ENCODE results near the gene C17orf113. TPM values are rescaled to one million over a fixed set of nuclear protein-coding genes. Genes with fewer than 3 reads are reported as not detected.

C17orf113 gene
- total RNA-seq, 4 donors from 2014 or later: 0.60 to 2.3 (median 1.4) TPM

DNA sequence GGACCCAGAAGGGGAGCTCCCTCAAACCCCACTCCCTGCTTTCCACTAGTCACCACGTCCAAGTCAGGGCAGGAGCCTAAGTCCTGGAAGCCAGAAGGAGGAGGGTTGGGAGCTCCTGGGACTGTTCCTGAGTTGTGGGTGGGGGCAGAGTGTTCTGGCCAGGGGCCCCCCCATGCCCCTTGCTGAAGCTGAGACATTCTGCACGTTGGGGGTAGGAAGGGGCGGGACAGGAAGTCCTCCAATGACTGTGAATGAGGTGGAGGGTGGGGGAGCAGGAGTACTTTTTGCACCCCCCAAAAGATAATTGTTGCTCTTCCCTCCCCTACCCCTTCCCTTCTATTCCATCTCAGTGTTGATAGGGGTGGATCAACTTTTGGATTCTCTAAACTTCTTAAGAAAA is 21.4 kb upstream of the C17orf113 start:
- WGBS: 46% methylated on average over 2 of the region's 3 CpGs
- H3K4me1 ChIP-seq: peaks cover 16% of the 10 kb centered on the region

DNA sequence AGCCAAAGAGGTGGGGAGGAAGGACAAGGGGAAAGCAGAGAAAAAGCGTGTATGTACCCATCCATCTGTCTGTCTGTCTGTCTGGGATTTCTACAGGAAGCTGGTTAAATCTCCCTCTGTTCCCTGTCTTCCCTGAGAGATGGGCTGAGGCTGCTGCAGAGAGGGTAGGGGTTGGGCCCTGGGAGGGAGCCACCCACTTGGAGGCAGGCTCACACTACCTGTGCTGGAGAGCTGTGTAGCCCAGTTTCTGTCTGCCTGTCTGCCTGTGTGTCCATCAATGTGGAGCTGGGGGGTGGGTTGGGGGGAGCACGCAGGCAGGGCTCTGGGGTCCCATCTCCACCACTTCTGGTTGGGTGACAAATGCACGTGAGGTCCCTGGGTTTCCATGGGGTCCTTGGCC is 18.6 kb upstream of the C17orf113 start:
- no peak for TF ChIP-seq POLR2A (IDR thresholded peaks at IDR 0.05)
- no peak for TF ChIP-seq POLR2AphosphoS5 (IDR thresholded peaks at IDR 0.05)
- TF ChIP-seq, protein P1, sequence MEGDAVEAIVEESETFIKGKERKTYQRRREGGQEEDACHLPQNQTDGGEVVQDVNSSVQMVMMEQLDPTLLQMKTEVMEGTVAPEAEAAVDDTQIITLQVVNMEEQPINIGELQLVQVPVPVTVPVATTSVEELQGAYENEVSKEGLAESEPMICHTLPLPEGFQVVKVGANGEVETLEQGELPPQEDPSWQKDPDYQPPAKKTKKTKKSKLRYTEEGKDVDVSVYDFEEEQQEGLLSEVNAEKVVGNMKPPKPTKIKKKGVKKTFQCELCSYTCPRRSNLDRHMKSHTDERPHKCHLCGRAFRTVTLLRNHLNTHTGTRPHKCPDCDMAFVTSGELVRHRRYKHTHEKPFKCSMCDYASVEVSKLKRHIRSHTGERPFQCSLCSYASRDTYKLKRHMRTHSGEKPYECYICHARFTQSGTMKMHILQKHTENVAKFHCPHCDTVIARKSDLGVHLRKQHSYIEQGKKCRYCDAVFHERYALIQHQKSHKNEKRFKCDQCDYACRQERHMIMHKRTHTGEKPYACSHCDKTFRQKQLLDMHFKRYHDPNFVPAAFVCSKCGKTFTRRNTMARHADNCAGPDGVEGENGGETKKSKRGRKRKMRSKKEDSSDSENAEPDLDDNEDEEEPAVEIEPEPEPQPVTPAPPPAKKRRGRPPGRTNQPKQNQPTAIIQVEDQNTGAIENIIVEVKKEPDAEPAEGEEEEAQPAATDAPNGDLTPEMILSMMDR (IDR thresholded peaks at IDR 0.05): no peak
- no peak for TF ChIP-seq EP300 (IDR thresholded peaks at IDR 0.05)
- Histone ChIP-seq H3K4me1 (peaks cover 16% of the 10 kb centered on the region), H3K9me3 (no peaks in the 10 kb centered on the region), H3K27me3 (peaks cover 17% of the 10 kb centered on the region), H3K27ac (no peak overlapping the region), H3K4me3 (no peak overlapping the region), H3K36me3 (no peaks in the 10 kb centered on the region)
- DNase-seq (ENCODE audit: low spot score in 2 of 2): no peak
- WGBS: 71% methylated on average over 3 of the region's 3 CpGs

More for the DNA sequence above, 21.4 kb upstream of the C17orf113 start:
- H3K9me3 ChIP-seq: no peaks in the 10 kb centered on the region
- H3K4me3 ChIP-seq: peak overlapping the region; percentile 41
- no peak for DNase-seq (ENCODE audit: low spot score in 2 of 2)
- peaks cover 17% of the 10 kb centered on the region for H3K27me3 ChIP-seq
- no peaks in the 10 kb centered on the region for H3K36me3 ChIP-seq
- H3K27ac ChIP-seq: no peak overlapping the region
- TF ChIP-seq EP300 (IDR thresholded peaks at IDR 0.05): no peak
- TF ChIP-seq, protein P1 (IDR thresholded peaks at IDR 0.05): no peak
- no peak for TF ChIP-seq POLR2AphosphoS5 (IDR thresholded peaks at IDR 0.05)
- TF ChIP-seq POLR2A (IDR thresholded peaks at IDR 0.05): no peak

DNA sequence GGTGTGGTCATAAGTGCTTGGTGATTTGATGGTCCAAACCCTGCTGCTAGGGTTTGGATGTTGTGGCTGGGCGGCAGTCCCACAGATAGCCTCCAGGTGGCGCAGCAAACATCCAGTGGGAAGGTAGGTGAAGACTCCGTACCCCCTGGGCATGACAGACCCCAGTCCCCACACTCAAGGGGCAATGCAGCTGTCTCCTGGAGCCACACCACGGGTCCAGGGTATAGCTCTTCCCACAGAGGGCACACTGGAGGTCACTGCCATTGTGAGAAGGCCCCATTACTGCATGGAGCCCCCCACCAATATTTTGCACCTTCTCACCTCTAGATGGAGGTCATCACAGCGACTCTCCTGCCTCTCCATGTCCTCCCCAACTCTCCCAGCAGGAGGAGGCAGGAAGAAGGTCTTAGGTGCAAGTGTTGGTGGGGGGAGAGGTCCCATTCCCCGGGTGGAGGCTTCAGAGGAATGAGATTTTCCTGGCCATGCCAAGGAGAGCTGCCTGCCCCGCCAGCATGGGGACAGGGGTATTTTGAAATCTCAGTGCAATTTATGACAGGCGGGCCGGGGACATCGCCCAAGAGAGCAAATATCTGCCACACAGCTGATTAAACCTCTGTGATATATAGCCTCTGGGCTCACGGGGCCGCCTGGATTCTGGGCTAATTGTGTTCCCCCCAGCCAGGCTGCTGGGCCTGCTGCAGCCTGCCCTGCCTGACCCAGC is 17.1 kb upstream of the C17orf113 start:
- DNase-seq (ENCODE audit: low spot score in 2 of 2): peak in 1 of 2 donors; percentile 78
- WGBS: 6% methylated on average over 10 of the region's 12 CpGs

DNA sequence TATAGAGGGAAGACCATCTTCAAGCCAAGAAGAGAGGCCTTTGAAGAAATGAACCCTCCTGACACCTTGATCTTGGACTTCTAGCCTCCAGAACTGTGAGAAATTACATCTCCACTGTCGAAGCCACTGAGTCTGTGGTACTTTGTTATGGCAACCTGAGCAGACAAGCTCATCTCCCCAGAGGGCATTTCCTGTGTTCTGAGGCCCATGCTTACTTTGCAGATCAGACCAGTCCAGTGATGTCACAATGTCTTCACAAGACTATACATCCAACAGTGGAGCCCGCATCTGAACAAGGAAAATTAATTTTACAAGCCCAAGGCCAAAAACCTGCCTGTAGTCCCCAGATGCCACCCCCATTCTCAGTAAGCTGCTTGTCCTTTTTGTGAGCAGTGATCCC is 14.8 kb upstream of the C17orf113 start:
- Histone ChIP-seq H3K4me1 (peaks cover 6% of the 10 kb centered on the region), H3K36me3 (no peaks in the 10 kb centered on the region), H3K27me3 (no peaks in the 10 kb centered on the region), H3K4me3 (no peak overlapping the region), H3K9me3 (no peaks in the 10 kb centered on the region), H3K27ac (no peak overlapping the region)
- DNase-seq (ENCODE audit: low spot score in 2 of 2): no peak
- 70% methylated on average over 2 of the region's 2 CpGs for WGBS
- TF ChIP-seq POLR2A (IDR thresholded peaks at IDR 0.05) (no peak), EP300 (IDR thresholded peaks at IDR 0.05) (no peak), POLR2AphosphoS5 (IDR thresholded peaks at IDR 0.05) (no peak)
- TF ChIP-seq, protein P1 (IDR thresholded peaks at IDR 0.05): no peak

More for the DNA sequence above, 17.1 kb upstream of the C17orf113 start:
- Histone ChIP-seq H3K27ac (no peak overlapping the region), H3K9me3 (no peaks in the 10 kb centered on the region), H3K4me1 (peaks cover 13% of the 10 kb centered on the region), H3K4me3 (no peak overlapping the region), H3K36me3 (no peaks in the 10 kb centered on the region), H3K27me3 (peaks cover 14% of the 10 kb centered on the region)
- no peak for TF ChIP-seq EP300 (IDR thresholded peaks at IDR 0.05)
- TF ChIP-seq, protein P1 (IDR thresholded peaks at IDR 0.05): peak; percentile 83 to 94

DNA sequence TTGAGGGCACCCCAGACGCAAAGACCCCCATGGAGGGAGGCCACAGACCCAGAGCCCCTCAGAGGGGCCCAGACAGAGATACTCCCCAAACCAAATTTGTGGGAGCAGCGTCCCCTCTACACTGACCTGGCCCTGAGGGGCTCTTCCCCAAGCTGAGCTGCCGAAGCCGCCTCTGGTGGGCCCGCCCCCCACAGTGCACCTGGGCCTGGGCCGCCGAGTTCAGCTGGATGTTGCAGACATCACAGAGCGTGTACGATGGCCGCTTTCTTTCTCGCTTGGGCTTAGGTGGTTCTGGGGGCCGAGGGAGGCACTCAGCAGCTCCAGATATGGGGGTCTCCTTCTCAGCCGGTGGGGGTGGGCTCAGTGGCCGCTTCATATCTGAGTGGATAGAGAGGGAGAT is 12.3 kb upstream of the C17orf113 start:
- H3K4me1 ChIP-seq: peaks cover 5% of the 10 kb centered on the region
- H3K27me3 ChIP-seq: no peaks in the 10 kb centered on the region
- 92% methylated on average over 11 of the region's 14 CpGs for WGBS
- TF ChIP-seq POLR2AphosphoS5 (IDR thresholded peaks at IDR 0.05) (no peak), POLR2A (IDR thresholded peaks at IDR 0.05) (no peak), EP300 (IDR thresholded peaks at IDR 0.05) (no peak)
- TF ChIP-seq, protein P1 (IDR thresholded peaks at IDR 0.05): no peak
- H3K36me3 ChIP-seq: no peaks in the 10 kb centered on the region
- no peak overlapping the region for H3K4me3 ChIP-seq
- no peak for DNase-seq (ENCODE audit: low spot score in 2 of 2)
- no peaks in the 10 kb centered on the region for H3K9me3 ChIP-seq
- no peak overlapping the region for H3K27ac ChIP-seq

Measured in suprapubic skin (tissue), 4 donors.